PC-9 (cell line): ENCODE data around the gene ATP4B.

Experiments used
- CTCF ChIP-seq: fragments of 200-600 bp; sonication (generic); conservative IDR thresholded peaks from 2 replicates; pipeline ENCODE4 v1.6.1; 2017; ENCODE audit warnings: mixed run types, antibody characterized with exemption, mild to moderate bottlenecking, moderate library complexity
- EZH2 ChIP-seq: fragments of 200-600 bp; sonication (generic); IDR thresholded peaks from 2 replicates; pipeline ENCODE4 v1.8.0; 2017; ENCODE audit warnings: antibody characterized with exemption, low read depth

- no peak for TF ChIP-seq CTCF
- no peak for TF ChIP-seq EZH2
Observed at GRCh38 chr13:113667771-113668490, 9.9 kb upstream of the ATP4B start.
